Glutamatergic neuron (in vitro differentiated cells): ENCODE data around the gene MBOAT1. TPM values are rescaled to one million over a fixed set of nuclear protein-coding genes. Genes with fewer than 3 reads are reported as not detected.

Experiments used
- DNase-seq: peaks from one replicate; pipeline ENCODE4 v3.0.0; 2022
- H3K27ac Mint-ChIP-seq: one replicate; pipeline ENCODE4 v1.8.0; 2020; ENCODE audit warnings: mild to moderate bottlenecking, mixed read lengths, inconsistent platforms; ENCODE audit not compliant: unreplicated experiment
- H3K27me3 Mint-ChIP-seq: one replicate; pipeline ENCODE4 v1.8.0; 2020; ENCODE audit warnings: mild to moderate bottlenecking, moderate library complexity, mixed read lengths, inconsistent platforms; ENCODE audit not compliant: unreplicated experiment
- H3K36me3 Mint-ChIP-seq: one replicate; pipeline ENCODE4 v1.8.0; 2020; ENCODE audit warnings: mild to moderate bottlenecking, mixed read lengths, inconsistent platforms; ENCODE audit not compliant: unreplicated experiment
- H3K4me1 Mint-ChIP-seq: one replicate; pipeline ENCODE4 v1.8.0; 2020; ENCODE audit warnings: mild to moderate bottlenecking, low read depth, mixed read lengths, inconsistent platforms; ENCODE audit not compliant: unreplicated experiment
- H3K4me3 Mint-ChIP-seq: one replicate; pipeline ENCODE4 v1.8.0; 2020; ENCODE audit warnings: mild to moderate bottlenecking, mixed read lengths, inconsistent platforms; ENCODE audit not compliant: unreplicated experiment
- H3K9me3 Mint-ChIP-seq: one replicate; pipeline ENCODE4 v1.8.0; 2020; ENCODE audit warnings: mild to moderate bottlenecking, moderate library complexity, mixed read lengths, inconsistent platforms; ENCODE audit not compliant: unreplicated experiment
- total RNA-seq: library from RNA; stranded (reverse); fragmentation: NEBNext Ultra II Directional; extraction: Animal tissue kit (Norgen Biotek cat#: 25700); gene quantifications from one replicate; pipeline ENCODE4 v1.2.1, GENCODE V29; 2021; ENCODE audit not compliant: unreplicated experiment
- TF ChIP-seq, protein P1 (sequence below): fragments of 200-600 bp; sonication (generic); IDR thresholded peaks from one replicate; pipeline ENCODE4 v1.5.0; 2021; ENCODE audit not compliant: partially characterized antibody, unreplicated experiment

Gene MBOAT1
- total RNA-seq, 1 donor from 2014 or later = not detected

GRCh38 chr6:20204512-20204894 is 7.8 kb downstream of the MBOAT1 start:
- Mint-ChIP-seq H3K27me3 (no peaks in the 10 kb centered on the region), H3K4me3 (no peak overlapping the region), H3K9me3 (no peaks in the 10 kb centered on the region), H3K27ac (no peak overlapping the region), H3K4me1 (no peaks in the 10 kb centered on the region), H3K36me3 (no peaks in the 10 kb centered on the region)
- TF ChIP-seq, protein P1, sequence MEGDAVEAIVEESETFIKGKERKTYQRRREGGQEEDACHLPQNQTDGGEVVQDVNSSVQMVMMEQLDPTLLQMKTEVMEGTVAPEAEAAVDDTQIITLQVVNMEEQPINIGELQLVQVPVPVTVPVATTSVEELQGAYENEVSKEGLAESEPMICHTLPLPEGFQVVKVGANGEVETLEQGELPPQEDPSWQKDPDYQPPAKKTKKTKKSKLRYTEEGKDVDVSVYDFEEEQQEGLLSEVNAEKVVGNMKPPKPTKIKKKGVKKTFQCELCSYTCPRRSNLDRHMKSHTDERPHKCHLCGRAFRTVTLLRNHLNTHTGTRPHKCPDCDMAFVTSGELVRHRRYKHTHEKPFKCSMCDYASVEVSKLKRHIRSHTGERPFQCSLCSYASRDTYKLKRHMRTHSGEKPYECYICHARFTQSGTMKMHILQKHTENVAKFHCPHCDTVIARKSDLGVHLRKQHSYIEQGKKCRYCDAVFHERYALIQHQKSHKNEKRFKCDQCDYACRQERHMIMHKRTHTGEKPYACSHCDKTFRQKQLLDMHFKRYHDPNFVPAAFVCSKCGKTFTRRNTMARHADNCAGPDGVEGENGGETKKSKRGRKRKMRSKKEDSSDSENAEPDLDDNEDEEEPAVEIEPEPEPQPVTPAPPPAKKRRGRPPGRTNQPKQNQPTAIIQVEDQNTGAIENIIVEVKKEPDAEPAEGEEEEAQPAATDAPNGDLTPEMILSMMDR = no peak
- no peak for DNase-seq

GRCh38 chr6:20203561-20204511 is 8.4 kb downstream of the MBOAT1 start:
- no peaks in the 10 kb centered on the region for H3K4me1 Mint-ChIP-seq
- DNase-seq = no peak
- no peaks in the 10 kb centered on the region for H3K9me3 Mint-ChIP-seq
- H3K27me3 Mint-ChIP-seq = no peaks in the 10 kb centered on the region
- TF ChIP-seq, protein P1 = no peak
- no peak overlapping the region for H3K4me3 Mint-ChIP-seq
- no peaks in the 10 kb centered on the region for H3K36me3 Mint-ChIP-seq
- no peak overlapping the region for H3K27ac Mint-ChIP-seq

DNA sequence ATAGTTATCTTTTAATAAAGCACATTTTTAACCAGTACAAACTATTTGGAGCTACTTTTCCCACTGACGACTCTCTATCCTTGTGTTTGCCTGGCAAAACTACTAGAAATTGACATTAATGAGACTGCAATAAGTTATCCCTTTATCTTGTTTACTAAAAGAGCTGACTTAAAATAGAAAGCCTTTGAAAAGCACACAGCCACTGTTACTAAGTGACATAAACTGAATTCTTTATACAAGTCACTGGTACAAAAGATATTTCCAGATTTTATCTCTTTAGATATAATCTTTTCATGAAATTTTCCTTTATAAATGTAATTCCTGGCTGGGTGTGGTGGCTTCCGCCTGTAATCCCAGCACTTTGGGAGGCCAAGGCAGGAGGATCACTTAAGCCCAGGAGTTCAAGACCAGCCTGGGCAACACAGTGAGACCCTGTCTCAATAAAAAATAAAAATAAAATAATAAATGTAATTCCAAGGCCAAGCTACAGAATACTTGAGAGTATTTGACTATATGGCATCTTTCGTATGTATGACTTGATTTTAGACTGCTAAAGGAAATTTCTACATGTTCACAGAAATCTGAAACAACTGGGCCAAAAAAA is 9.5 kb downstream of the MBOAT1 start:
- no peak overlapping the region for H3K4me3 Mint-ChIP-seq
- no peaks in the 10 kb centered on the region for H3K9me3 Mint-ChIP-seq
- H3K4me1 Mint-ChIP-seq = no peaks in the 10 kb centered on the region
- no peak for DNase-seq
- no peaks in the 10 kb centered on the region for H3K36me3 Mint-ChIP-seq
- TF ChIP-seq, protein P1 = no peak
- no peak overlapping the region for H3K27ac Mint-ChIP-seq
- no peaks in the 10 kb centered on the region for H3K27me3 Mint-ChIP-seq

- H3K9me3 Mint-ChIP-seq = no peaks in the 10 kb centered on the region
- no peak overlapping the region for H3K27ac Mint-ChIP-seq
- DNase-seq = no peak
- no peak overlapping the region for H3K4me3 Mint-ChIP-seq
- H3K27me3 Mint-ChIP-seq = no peaks in the 10 kb centered on the region
- H3K4me1 Mint-ChIP-seq = no peaks in the 10 kb centered on the region
- TF ChIP-seq, protein P1 = no peak
- H3K36me3 Mint-ChIP-seq = no peaks in the 10 kb centered on the region
These were observed 10.0 kb downstream of the MBOAT1 start for GRCh38 chr6:20202324-20202658.
